ENCODE data around the gene PRR23A. TPM values are rescaled to one million over a fixed set of nuclear protein-coding genes. Genes with fewer than 3 reads are reported as not detected.

Gene PRR23A
- total RNA-seq, 1 experiment from 2014 or later: not detected

Other genes with a start within 250 kb of the PRR23A start
- gene PIK3CB, start 171.3 kb downstream of the PRR23A start, total RNA-seq (2014; rRNA removed): 8.3 and 15.7 TPM in 2 replicates
- gene FOXL2, start 59.1 kb downstream of the PRR23A start, total RNA-seq (2014; rRNA removed): not detected in 2 replicates
- 0.17 TPM in 1 of 2 replicates, not detected in the other for gene FOXL2NB, start 59.1 kb downstream of the PRR23A start, total RNA-seq (2014; rRNA removed)
- not detected in 2 replicates for gene PRR23B, start 14.7 kb upstream of the PRR23A start, total RNA-seq (2014; rRNA removed)
- not detected in 2 replicates for gene PRR23C, start 38.6 kb upstream of the PRR23A start, total RNA-seq (2014; rRNA removed)

Measured in PC-3 (cell line).